Mesothelial cell of epicardium (in vitro differentiated cells): ENCODE results near the gene CACNB4. TPM values are rescaled to one million over a fixed set of nuclear protein-coding genes. Genes with fewer than 3 reads are reported as not detected.

Experiments used
- DNase-seq, 2 experiments: peaks; one replicate each; pipeline ENCODE4 v3.0.0; 2021; ENCODE audit warnings: low spot score in 2 of 2; ENCODE audit not compliant: unreplicated experiment in 2 of 2
- H3K27ac Mint-ChIP-seq: 2 replicates; pipeline ENCODE4 v1.8.0; 2021; ENCODE audit warnings: mixed read lengths
- H3K27me3 Mint-ChIP-seq: 2 replicates; pipeline ENCODE4 v1.8.0; 2021; ENCODE audit warnings: low read depth, mixed read lengths
- H3K36me3 Mint-ChIP-seq: 2 replicates; pipeline ENCODE4 v1.8.0; 2021; ENCODE audit warnings: mixed read lengths
- H3K4me1 Mint-ChIP-seq: 2 replicates; pipeline ENCODE4 v1.8.0; 2021; ENCODE audit warnings: mixed read lengths
- H3K4me3 Mint-ChIP-seq: 2 replicates; pipeline ENCODE4 v1.8.0; 2021; ENCODE audit warnings: mild to moderate bottlenecking, moderate library complexity, mixed read lengths
- H3K9me3 Mint-ChIP-seq: 2 replicates; pipeline ENCODE4 v1.8.0; 2021; ENCODE audit warnings: mixed read lengths
- CTCF ChIP-seq: fragments of 200-600 bp; sonication (generic); IDR thresholded peaks from one replicate; pipeline ENCODE4 v1.5.0; 2021; ENCODE audit warnings: antibody characterized with exemption; ENCODE audit not compliant: unreplicated experiment
- total RNA-seq: library from RNA; stranded (reverse); gene quantifications from 3 replicates; pipeline ENCODE4 v1.2.1, GENCODE V29; 2021

Gene CACNB4
- total RNA-seq, 1 donor from 2014 or later, result 4.1 TPM

DNA sequence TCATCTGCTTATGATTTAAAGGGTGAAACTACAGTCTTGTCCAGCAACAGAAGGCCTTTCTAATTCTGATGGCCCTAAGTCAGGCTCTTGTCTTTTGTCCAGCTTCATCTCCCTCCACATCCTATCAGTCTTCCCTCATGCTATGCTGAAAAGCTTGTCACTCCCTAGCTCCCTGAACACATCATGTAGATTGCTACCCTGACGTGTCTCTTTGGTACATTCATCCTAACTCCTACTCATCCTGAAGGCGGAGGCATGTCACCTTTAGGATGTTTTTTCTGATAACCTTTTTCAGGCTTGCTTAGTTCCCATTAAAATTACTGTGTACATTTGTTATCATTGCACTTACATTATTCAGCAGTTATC is 192.2 kb downstream of the CACNB4 start:
- peaks cover 26% of the 10 kb centered on the region for H3K4me1 Mint-ChIP-seq
- no peaks in the 10 kb centered on the region for H3K27me3 Mint-ChIP-seq
- H3K27ac Mint-ChIP-seq, result no peak overlapping the region
- H3K4me3 Mint-ChIP-seq, result no peak overlapping the region
- DNase-seq, result no peak
- H3K36me3 Mint-ChIP-seq, result no peaks in the 10 kb centered on the region
- H3K9me3 Mint-ChIP-seq, result peaks cover 11% of the 10 kb centered on the region
- no peak for TF ChIP-seq CTCF

GRCh38 chr2:151905963-151906632 is 192.7 kb downstream of the CACNB4 start:
- DNase-seq, result no peak
- TF ChIP-seq CTCF, result no peak
- no peak overlapping the region for H3K27ac Mint-ChIP-seq
- H3K4me3 Mint-ChIP-seq, result no peak overlapping the region
- H3K9me3 Mint-ChIP-seq, result peaks cover 11% of the 10 kb centered on the region
- no peaks in the 10 kb centered on the region for H3K27me3 Mint-ChIP-seq
- peaks cover 26% of the 10 kb centered on the region for H3K4me1 Mint-ChIP-seq
- H3K36me3 Mint-ChIP-seq, result no peaks in the 10 kb centered on the region

DNA sequence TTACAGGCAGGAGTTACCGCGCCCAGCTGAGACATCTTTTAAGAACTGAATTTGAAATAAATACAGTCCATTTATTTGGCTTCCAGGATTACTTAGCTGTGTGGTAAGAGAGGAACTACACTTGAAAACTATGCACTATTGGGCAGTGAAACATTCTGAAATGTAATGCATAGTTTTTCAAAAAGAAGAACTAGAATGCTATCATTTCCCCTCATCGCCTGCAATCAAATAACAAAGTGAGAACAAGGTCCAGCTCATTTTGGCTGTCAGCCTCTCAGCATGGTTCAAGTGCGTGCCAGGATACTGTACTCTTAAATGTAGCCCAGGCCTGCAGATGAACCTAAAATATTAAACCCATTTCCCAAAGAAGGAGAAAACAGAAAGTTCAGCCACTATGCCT is 194.0 kb downstream of the CACNB4 start:
- Mint-ChIP-seq H3K4me3 (no peak overlapping the region), H3K27ac (no peak overlapping the region), H3K4me1 (peaks cover 26% of the 10 kb centered on the region), H3K9me3 (peaks cover 4% of the 10 kb centered on the region), H3K27me3 (no peaks in the 10 kb centered on the region), H3K36me3 (no peaks in the 10 kb centered on the region)
- TF ChIP-seq CTCF, result no peak
- no peak for DNase-seq

DNA sequence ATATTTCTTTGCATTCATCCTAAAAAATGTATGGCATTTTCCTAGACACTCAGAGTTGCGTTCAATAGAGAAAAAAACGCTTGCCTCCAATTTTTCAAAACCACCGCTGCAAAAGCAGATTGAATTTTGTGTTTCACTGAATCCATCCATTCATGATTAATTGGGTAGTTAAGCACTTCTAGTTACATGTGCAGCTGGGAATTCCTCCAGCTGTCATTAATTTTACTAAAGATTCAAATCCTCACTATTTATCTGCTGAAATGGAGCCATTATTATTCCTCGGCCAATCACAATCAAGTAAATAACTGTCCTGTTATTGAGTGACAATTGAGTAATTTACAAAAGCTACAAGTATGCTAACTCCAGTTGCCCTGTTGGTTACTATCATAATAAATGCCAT is 194.8 kb downstream of the CACNB4 start:
- Mint-ChIP-seq H3K27me3 (no peaks in the 10 kb centered on the region), H3K4me1 (peaks cover 26% of the 10 kb centered on the region), H3K36me3 (no peaks in the 10 kb centered on the region), H3K4me3 (no peak overlapping the region), H3K9me3 (no peaks in the 10 kb centered on the region), H3K27ac (no peak overlapping the region)
- DNase-seq, result no peak
- TF ChIP-seq CTCF, result no peak

- no peaks in the 10 kb centered on the region for H3K9me3 Mint-ChIP-seq
- no peaks in the 10 kb centered on the region for H3K36me3 Mint-ChIP-seq
- no peak overlapping the region for H3K27ac Mint-ChIP-seq
- peaks cover 17% of the 10 kb centered on the region for H3K4me1 Mint-ChIP-seq
- no peak overlapping the region for H3K4me3 Mint-ChIP-seq
- no peak for DNase-seq
- H3K27me3 Mint-ChIP-seq, result no peaks in the 10 kb centered on the region
- TF ChIP-seq CTCF, result no peak
Measured at GRCh38 chr2:151902829-151903228, 196.0 kb downstream of the CACNB4 start.

DNA sequence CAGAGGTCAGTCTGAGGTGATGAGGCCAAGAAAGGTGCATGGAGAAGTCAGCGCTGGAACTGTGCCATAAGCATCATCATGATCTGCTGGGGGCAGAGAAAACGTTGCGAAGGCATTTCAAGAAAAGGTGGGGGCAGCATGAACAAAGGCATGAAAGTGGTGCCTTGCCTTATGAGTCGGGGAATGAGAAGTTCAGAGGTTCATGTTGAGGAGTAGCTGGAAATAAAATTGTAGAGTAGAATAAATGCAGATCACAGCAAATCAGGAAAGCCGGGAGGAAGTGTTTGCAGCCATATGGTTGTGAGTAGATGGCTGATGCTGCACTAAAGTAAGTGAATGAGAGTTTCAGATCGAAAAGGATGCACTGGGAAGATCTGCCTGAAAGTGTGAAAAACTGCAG is 198.5 kb downstream of the CACNB4 start:
- H3K36me3 Mint-ChIP-seq, result no peaks in the 10 kb centered on the region

More for the DNA sequence above, 198.5 kb downstream of the CACNB4 start:
- no peaks in the 10 kb centered on the region for H3K9me3 Mint-ChIP-seq
- peaks cover 14% of the 10 kb centered on the region for H3K4me1 Mint-ChIP-seq
- no peak overlapping the region for H3K27ac Mint-ChIP-seq
- H3K4me3 Mint-ChIP-seq, result no peak overlapping the region
- H3K27me3 Mint-ChIP-seq, result no peaks in the 10 kb centered on the region
- no peak for DNase-seq
- TF ChIP-seq CTCF, result no peak
